ENCODE results near the gene TMEM51.
"Not testable (repeated sequence)": the region's sequence is repeated elsewhere in the genome, so short reads cannot be mapped to it uniquely, and the experiment has no call there.

The TMEM51 gene

GRCh38 chr1:15152318-15153183, 996 bp upstream of the TMEM51 start:
- DNase-seq, result peak; percentile 93

- DNase-seq, result peak; percentile 90
Observed at GRCh38 chr1:15153842-15154479, 414 bp downstream of the TMEM51 start.

DNA sequence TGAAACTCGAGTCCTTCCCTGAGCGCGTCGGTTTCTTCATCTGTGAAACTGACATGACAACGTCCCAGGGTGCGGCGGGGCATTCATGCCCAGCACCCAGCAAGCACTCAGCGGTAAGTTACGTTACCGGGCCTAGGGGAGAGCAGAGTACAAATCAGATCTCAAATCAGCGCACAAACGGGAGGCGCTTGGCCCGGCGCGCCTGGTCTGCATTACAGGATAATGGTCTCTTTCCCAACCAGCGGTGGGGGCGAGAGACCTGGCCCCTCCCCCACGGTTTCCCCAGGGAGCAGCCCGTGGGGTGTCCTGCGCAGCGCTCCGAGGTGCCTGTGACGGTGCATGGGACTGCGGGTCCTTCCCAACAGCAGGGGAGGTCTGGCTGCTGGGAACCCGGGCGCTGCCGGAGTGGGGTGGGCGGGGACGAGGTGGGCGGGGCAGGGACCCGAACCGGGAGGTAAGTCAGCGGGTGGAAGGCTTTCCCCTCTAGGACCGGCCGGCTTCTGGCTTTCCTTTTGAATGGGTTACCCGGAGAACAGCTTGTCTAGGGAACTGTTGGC, 1.0 kb downstream of the TMEM51 start:
- DNase-seq, result peak; percentile 67

DNA sequence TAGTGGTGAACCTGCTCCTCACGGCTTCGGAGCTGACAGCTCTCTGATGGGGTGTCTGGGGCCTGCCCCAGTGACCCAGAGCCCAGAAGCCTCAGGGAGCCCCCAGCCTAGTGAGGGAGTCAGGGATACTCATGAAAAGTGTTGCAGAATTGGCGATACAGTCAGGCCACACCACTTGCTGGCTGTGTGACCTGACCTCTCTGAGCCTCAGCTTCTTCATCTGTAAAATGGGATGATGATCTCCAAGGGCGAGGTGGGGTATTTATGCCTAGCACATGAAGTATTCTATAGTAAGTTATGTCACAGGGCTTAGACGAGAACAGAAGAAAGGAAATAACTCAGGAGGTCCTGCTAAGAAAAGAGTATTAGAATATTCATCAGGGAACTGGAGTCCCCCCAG, 1.6 kb downstream of the TMEM51 start:
- no peak for DNase-seq

DNA sequence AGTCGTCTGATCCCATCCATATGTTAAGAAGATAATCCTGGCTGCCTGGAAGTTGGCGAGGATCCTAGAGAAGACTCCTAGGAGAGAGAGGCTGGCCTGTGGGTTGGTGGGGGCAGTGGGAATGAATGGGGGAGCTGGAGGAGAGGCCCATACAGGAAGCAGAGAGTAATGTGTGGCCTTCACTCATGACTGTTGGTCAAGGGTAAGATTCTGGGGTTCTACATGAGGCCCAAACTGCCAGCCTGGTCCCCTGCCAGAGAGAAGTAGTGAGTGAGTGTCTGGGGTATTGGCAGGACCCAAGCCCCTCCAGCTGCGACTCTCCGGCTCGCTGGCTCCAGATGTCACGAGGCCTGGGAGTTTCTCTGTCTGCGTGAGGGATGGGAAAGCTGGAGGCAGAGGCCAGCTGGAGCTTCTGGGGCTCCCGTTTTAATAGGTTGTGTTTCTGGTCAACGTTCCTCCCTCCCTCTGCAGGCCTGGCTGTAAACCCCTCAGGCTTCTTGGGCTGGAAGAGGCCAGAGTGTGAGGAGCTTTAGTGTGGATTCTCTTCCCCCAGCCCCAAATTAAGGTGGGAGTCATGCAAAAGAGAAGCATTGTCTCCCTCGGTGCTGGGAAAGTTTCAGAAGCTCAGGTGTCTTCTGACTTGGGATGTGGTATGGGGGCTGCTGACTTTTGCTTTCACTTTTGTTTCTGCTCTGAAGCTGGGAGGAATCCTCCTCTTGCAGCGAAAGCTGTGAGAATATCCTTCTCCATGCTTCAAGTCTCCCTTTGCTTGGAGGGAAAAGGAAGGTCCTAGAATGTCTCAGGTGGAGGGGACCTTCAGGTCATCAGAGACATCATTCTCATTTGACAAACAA, 2.6 kb downstream of the TMEM51 start:
- DNase-seq, result peak; percentile 56

DNA sequence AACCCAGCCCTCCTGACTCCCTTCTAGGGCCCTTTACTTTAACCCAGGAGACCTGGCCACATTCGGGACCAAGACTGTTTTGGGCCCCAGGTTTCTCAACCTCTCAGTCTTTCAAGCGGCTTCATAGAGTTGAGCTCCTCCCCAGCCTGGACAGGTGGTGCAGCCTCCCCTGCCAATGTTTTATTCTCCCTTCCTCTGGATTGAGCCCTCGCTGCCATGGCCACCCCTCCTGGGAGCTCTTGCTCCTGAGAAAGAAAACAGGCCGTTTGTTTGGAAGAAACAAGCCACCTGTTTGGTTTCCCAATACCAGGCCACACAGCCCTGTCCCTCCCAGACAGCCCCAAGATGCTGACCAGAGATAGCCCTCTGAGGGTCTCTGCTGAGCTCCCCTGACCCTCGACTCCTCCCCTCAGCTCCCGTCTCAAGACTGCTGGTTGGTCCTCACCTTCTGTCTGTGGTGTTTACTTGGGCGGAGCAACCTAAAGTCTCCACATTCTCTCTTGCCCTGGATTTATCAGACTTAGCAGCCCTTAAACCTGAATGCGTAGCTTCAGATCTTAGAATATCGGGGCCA, 3.3 kb downstream of the TMEM51 start:
- no peak for DNase-seq

DNA sequence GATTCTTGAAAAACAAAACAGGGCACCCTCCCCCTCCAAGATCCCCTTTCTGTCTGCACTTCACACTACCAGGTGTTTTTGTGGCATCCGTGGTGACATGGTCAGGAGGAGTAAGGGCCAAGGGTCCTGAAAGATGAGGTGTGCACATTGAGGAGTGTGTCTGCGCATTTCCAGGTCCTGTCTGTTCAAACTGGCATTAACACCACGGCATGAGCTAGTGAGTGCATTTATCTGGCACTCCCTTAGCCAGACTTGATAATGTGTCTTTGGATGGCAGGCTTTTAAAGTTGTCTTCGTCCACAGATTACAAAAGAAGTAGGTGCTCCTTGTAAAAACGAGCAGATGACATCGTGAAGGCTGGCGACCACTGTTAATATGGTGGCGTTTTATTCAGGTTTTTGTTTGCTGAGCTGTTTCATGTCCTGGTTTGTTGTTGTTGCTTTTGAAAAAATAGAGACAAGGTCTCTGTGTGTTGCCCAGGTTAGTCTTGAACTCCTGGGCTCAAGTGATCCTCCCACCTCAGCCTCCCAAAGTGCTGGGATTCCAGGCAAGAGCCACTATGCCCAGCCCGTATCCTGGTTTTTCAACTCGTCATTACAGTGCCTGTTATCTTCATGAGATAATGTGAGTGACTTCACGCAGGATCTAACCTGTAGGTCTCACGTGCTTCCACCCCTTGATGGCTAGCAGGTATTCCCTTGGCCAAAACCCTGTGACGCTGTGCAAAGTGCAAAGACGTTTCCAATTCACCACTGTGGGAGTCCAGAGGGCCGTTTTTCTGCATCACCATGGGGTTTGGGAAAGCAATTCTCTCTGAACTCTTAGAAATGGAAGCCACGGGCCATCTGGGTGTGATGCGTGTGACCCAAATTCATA, 4.2 kb downstream of the TMEM51 start:
- DNase-seq, result no peak

GRCh38 chr1:15158506-15159165, 5.1 kb downstream of the TMEM51 start:
- DNase-seq, result no peak

DNA sequence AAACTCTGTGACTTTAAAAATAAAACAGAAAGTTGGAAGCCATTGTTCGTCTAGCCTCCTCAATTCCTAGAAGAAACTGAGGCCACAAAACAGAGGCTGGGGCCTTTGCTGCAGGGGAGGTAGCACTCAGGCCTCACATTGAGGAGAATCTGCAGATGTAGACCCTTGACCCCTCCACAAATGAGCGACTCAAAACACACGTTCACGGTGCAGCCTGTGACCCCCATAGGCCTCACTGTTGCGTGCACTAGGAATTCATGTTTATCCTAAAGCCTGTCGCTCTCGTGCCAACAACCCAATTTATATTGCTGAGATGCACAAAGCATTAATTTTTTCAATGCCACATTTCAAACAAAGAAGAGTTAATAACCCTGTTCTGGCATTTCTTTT, 5.6 kb downstream of the TMEM51 start:
- DNase-seq, result no peak

GRCh38 chr1:15160626-15161025, 7.1 kb downstream of the TMEM51 start:
- DNase-seq, result no peak

- DNase-seq, result no peak
Observed at GRCh38 chr1:15167386-15167785, 13.8 kb downstream of the TMEM51 start.

GRCh38 chr1:15168479-15168878, 14.9 kb downstream of the TMEM51 start:
- DNase-seq, result no peak

GRCh38 chr1:15170071-15170470, 16.5 kb downstream of the TMEM51 start:
- no peak for DNase-seq

GRCh38 chr1:15171271-15171908, 17.8 kb downstream of the TMEM51 start:
- no peak for DNase-seq

- DNase-seq, result peak; percentile 10
Observed at GRCh38 chr1:15172405-15173259, 19.1 kb downstream of the TMEM51 start.

- no peak for DNase-seq
Observed at GRCh38 chr1:15173863-15174614, 20.5 kb downstream of the TMEM51 start.

DNA sequence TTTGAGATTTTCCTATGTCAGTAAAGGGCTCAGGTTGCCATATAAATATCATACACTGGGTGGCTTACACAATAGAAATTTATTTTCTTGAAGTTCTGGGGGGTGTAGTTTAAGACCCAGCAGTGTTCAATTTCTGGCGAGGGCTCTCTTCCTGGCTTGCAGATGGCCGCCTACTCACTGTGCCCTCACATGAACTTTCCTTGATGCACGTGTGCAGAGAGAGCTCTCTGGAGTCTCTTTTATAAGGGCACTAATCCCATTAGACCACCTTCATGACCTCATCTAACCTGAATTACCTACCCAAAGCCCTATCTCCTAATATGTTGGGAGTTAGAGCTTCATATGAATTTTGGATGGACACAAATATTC, 21.1 kb downstream of the TMEM51 start:
- no peak for DNase-seq

DNA sequence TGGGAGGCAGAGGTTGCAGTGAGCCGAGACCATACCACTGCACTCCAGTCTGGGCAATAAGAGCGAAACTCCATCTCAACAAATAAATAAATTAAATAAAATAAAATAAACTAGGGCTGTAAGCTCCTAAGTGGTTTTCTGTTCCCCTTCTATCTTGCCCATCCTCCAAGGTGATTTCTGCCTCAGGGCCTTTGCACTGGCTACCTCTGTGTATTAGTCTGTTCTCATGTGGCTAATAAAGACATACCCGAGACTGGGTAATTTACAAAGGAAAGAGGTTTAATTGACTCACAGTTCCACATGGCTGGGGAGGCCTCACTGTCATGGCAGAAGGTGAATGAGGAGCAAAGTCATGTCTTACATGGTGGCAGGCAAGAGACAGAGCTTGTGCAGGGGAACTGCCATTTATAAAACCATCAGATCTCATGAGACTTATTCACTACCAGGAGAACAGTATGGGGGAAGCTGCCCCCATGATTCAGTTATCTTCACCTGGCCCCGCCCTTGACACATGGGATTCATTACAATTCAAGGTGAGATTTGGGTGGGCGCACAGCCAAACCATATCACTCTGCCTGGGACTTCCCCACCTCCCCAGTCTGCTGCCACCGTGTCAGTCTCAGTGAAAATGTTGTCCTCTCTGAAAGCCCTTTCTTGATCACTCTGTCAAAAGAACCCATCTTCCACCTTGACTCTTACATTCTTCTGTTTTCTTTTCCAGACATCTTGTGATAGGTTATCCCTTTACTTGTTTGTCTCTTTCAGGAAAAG, 22.0 kb downstream of the TMEM51 start:
- not testable (repeated sequence) for DNase-seq

All from right kidney (tissue), 1 donor.